NCI-H1417 (cell line): ENCODE results near the gene ANKZF1.

Experiments
- DNase-seq, 3 experiments: peaks; one replicate each; lab custom pipeline; 2025; lab: John Stamatoyannopoulos, UW

ANKZF1 gene

DNA sequence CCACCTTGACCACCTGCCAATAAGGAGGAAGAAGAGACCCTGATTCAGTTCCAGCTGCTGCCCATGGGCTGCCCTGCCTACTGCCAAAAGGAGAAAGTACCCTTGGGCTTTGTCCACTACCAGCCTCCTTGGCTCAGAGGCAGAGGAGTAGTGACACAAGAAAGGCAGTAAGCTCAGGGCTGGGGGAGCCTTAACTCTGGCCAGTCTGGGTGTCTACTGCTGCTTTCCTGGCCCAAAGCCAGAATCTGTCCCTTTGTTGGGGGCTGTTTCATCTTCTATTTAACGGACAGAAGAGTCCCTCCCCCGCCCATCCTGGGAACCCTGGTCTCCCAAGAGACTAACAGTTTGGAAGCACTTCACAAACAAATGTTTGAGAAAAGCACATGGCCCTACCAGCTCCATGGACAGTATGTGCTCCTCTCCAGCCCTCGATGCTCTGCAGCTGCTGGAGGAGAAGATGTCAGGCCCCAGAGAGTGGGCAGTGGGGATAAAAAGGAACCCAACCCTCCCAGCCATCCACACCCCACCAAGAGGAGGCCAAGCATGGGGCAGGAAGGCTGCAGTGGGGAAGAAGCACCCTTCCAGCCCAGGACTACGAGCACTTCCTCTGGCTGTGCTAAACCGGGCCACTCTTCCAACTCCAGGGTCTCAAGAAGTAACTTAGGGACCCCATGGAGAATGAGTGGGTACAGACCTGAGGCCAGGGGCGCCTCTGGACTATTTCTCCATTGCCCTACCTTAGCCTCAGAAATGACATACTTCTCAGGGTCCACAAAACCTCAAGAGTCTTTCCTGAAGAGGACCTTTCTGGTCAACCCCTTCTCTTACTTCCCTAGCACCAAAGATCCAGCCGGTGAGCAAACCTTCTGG, 1.3 kb upstream of the ANKZF1 start:
- no peak for DNase-seq

DNA sequence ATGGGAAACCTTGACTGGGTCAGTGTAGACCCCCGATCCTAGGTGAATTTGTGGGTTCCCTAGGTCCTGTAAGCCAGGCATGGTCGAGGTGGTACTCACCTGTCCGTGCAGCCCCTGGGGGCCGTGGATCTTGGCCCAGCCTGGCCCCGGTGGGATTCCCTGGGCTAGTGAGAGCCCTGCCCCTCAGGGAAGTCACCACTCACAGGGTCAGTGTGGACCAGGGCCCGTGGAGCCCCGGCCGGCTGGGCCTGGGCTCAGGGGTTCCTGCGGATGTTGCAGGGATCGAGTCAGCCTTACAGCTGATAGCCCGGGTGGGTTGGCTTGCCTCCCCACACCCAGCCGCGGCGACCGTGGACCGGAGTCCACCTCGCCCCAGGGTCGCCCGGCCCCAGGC, 698 bp upstream of the ANKZF1 start:
- DNase-seq, result peak in 1 of 3 experiments; percentile 37

DNA sequence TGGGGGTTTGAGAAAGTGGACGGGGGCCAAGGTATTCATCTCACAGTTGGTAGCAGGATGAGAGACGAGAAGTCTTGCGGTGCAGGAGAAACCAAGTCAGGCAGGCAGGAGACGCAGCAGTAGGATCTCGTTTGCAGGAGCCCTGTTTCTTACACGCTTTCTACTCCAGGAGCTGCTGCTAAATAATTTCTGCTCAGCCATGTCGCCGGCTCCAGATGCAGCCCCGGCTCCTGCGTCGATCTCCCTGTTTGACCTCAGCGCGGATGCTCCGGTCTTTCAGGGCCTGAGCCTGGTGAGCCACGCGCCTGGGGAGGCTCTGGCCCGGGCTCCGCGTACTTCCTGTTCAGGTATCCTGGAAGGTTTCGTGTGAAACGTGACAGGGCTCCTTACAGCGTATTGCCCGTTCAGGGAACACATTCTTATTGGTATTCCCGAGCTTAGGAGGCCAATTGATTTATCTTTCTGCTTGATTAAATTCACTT, 494 bp downstream of the ANKZF1 start:
- peak in 2 of 3 experiments; percentile 59 to 67 for DNase-seq

DNA sequence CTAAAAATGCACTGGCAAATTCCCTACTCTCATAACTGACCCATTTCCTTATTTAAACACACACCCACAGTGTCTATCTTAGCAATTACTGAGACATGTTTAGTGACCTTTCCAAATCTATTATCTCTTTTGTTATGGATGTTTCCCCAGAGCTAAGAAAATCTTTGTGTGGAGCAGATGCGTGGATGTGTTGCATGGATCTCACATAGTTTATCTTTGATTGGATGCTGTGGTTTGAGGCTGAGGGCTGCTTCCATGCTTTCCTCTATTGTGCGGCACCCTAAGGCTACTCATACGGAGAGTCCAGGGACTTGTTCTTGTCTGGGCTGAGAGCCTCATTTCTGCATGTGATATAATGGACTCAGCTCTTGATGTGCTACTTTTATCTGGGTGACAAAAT, 4.7 kb downstream of the ANKZF1 start:
- DNase-seq, result no peak

DNA sequence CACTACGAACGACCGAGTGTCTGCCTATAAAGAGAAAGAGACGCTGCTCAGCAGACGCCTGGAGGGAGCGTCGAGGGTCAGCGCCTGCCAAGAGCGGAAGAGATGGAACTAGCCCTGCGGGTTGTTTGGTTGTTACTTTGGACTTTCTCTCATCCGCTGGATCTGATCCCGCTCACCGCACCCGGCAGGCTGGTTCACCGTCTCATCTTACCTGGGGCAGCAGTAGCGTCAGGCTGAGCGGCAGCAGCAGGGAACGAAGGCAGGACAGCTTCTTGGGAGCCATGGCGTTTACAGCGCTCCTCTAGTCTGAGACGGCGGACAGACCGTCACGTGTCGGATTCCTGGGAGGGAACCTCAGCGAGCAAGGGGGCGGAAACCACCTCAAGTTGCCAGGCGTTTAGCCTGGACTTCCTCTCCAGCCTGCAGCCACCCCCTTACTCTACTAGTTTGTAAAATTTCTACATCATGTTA, 13.7 kb downstream of the ANKZF1 start:
- DNase-seq, result no peak

DNA sequence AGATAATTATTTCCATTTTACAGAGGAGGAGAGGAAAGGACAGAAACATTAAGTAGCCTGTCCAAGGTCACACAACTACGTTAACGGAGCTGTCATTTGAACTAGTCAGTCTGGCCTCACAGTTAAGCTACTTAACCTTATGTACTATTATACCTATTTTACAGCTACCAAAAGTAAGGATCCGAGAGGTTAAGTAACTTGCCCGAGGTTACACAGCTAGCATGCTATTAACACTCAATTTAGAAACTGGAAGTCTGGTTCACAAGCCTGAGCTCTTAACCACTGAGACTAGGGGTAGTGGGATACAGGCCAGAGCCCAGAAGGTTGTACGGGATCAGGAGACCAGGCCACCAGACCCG, 15.2 kb downstream of the ANKZF1 start:
- DNase-seq, result no peak

DNA sequence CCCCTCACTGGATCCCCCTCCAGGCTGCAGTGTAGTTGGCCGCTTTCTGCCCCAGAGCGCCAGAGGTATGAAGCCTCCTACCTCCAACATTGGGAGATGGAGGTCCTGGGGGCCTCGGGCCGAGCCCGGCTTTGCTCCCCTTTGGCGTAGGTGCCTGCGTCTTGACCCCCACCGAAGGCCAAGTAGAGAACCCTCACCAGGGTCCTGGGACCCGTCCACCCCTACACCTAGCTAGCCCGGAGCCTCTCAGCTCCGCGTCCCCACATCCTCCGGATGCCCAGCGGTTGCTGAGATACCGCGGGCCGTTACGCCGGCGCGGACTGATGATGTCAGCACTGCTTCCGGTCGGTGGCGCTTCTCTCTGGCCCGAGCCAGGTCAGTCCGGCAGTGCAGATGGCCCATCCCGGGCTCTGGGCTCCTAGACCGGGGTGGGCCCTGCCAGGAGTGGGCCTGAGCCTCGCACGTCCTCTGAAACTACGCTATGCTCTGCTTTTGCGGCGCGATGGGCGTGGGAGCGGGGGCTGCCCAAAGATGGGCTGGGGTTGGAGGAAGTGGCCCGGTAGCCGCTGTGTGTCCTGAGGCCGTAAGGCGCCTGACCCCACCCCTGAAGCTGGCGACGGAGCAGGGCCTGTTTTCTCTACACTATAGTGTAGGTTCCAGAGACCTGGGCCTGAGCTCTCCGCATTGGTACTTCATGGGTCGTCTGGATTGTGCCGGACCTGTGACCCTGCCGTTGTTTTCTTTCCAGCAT, 15.7 kb downstream of the ANKZF1 start, which contains the start of the genes GLB1L and STK16:
Gene GLB1L, minus strand, starts transcription at position 297 of the 751 bp plus-strand sequence. CDS start 1,871 bp downstream, outside the sequence.
Gene STK16, plus strand, starts transcription at position 332 of the 751 bp plus-strand sequence. CDS start 521 bp downstream, outside the sequence.
- DNase-seq, result peak; percentile 79 to 90 (median 83)

DNA sequence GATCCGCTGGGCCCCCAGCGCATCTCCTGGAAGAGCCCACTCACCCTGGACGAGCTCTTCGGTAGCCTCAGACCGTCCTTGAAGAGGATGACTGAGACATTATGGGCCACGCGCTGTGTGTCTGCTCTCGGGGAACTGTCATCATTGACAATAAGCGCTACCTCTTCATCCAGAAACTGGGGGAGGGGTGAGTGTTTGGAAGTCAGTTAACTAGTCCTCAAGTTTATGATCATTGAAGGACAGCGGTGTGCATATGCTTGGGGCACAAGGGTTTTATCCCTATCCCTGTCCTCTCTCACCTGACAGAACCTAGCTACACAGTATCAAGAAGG, 16.3 kb downstream of the ANKZF1 start:
- peak in 1 of 3 experiments; percentile 41 for DNase-seq

DNA sequence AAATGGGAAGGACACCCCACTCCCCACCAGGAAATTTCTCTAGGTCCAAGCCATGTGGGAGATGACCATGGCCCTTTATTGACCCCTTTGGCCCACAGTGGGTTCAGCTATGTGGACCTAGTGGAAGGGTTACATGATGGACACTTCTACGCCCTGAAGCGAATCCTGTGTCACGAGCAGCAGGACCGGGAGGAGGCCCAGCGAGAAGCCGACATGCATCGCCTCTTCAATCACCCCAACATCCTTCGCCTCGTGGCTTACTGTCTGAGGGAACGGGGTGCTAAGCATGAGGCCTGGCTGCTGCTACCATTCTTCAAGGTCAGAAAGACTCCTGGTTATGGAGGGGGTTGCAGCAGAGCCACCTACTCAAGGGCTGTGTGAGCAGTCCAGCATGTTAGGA, 17.0 kb downstream of the ANKZF1 start:
- no peak for DNase-seq

DNA sequence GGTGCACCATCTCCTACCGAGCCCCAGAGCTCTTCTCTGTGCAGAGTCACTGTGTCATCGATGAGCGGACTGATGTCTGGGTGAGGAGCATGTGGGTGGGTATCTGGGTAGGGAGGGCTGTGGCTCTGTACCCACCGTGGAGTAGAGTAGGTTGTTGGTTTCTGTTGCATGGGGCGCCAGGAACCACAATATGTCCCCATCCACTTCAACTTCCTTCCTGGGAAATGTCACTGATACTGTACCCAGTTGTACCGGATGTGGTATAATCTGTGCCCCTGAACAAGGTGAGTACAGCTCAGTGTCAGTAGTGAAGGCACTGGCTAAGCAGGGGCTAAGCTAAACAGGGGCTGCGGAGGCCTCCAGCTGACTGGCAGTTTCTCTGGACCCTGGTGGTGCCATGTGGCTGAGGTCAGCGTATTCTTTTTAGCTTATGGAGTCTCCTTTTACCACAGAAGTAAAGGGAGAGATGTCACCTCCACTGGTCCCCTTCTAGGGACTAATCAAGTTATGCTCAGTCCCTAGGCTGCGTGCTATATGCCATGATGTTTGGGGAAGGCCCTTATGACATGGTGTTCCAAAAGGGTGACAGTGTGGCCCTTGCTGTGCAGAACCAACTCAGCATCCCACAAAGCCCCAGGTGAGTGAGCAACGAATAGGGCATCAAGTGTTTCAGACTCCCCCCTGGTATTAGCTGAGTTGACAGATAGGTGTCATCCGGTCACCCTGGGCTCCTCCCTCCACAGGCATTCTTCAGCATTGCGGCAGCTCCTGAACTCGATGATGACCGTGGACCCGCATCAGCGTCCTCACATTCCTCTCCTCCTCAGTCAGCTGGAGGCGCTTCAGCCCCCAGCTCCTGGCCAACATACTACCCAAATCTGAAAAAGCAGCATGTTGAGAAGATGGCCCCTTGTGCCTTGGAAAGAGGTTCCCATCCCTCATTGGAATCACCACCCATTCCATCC, 18.4 kb downstream of the ANKZF1 start:
- DNase-seq, result no peak

DNA sequence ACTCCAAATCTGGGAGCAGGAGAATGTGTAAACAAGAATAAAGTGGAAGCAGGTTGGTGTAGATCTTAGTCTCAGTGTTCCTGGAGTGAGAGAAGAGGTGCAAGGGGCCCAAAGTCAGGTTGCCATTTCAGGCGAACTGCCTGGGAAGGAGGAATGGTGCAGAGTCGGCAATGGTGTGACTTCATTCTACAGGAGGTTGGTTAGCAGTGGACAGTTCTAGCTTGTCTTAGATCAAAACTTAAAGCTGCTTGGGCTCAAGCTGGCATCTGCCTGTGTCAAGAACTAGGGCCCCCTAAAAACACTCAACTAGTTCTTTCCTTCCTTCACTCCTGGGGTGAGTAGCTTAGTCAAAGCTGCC, 19.2 kb downstream of the ANKZF1 start:
- DNase-seq, result no peak

DNA sequence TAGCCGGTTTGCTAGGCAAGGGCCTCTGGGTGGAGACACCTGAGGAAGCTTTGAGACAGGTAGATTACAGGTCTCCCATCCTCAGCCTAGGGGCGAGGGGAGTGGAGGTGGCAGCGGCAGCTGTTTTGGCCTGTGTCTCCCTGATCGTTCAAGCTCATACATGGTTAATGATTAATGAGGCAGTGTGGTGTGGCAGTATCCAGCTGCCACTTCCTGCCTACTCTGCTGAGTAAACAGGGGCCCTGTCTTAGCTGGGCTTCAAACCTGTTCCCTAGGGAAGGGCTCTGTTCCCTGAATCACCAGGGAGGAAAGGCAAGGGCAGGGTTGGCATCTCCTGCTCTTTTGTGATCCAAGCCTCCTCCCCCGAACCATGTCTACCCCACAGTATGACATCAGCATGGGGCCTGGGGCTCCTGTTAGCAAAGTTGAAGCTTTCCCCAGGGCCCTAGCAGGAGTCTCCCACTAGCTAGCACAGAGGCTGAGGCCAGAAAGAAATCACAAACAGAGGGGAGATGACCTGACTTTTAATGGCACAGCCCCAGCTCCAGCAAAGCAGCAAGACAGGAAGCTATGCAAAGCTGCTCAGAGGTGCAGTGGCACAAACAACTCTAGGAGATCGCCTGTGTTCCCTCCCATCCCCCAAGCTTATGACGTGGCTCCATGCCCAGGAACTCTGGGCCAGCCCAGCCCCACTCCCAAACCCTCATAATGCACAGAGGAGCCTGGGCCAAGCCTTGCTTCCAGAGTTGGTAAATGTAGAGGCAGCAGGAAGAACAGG, 19.8 kb downstream of the ANKZF1 start:
- DNase-seq, result peak in 2 of 3 experiments; percentile 80 to 92

DNA sequence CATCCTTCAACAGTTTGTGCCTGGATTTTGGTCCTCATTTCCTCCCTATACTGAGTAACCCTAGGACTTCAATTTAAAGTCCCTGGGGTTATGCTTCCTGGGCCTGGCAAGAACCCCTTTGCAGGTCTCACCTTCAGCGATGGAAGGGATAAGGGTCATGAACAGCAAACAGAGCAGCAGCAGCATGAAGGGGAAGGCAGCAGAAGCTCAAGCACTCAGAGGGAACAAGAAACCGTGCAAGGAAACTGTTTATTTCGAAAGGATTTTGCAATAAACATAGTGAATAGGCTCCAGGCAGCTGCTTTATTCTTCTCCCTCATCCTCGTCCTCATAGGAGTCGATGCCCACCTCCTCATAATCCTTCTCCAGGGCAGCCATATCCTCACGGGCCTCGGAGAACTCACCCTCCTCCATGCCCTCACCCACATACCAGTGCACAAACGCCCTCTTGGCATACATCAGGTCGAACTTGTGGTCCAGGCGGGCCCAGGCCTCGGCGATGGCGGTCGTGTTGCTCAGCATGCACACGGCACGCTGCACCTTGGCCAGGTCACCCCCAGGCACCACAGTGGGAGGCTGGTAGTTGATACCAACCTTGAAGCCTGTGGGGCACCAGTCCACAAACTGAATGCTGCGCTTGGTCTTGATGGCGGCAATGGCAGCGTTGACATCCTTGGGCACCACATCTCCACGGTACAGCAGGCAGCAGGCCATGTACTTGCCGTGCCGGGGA, 20.6 kb downstream of the ANKZF1 start:
- no peak for DNase-seq

DNA sequence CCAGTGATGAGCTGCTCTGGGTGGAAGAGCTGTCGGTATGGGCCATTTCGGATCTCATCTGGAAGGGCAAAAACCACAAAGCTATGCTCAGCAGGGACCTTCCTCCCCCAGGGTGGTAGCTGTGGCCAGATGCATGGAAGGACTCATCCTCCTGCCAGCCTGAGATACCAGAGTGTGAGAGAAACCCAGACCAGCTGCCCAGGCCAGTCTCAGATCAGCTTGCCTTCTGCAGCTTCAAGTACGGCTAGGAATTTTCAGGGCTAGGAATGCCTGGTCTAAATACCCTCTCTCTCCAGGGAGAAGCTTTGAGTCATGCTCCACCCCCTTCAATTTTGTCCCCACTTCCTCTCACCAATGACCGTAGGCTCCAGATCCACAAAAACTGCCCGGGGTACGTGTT, 22.1 kb downstream of the ANKZF1 start:
- DNase-seq, result no peak

DNA sequence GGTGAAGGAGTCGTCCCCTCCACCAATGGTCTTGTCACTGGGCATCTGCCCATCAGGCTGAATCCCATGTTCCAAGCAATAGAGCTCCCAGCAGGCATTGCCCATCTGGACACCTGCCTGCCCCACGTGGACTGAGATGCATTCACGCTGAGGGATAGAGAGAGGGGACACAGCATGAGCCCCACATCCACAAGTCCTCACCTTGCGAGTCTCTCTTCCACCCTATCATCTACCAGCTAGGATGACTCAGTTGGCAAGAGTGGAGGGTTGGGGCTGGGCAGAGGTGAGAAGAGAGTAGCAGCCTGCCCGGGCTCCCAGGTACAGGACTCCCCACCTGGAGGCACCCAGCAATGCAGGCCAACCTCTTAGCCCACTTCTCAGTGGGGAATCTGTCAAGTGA, 22.5 kb downstream of the ANKZF1 start:
- DNase-seq, result peak in 2 of 3 experiments; percentile 39 to 66

DNA sequence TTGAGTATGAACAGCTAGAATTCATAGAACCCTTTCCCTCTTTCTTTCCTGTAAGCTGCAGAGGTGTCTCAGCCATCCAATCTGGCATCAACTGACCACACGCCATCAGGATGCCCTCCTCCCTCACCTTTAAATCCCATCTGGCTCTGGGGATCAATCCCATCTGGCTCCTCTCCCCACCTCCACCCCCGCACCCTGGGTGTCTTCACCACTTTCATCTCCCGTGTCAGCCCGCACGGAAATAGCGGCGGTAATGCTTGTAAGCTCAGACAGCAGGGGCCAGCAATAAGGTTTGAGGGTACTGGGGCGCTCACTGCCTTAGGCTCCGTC, 22.9 kb downstream of the ANKZF1 start:
- DNase-seq, result peak in 2 of 3 experiments; percentile 36 to 60

DNA sequence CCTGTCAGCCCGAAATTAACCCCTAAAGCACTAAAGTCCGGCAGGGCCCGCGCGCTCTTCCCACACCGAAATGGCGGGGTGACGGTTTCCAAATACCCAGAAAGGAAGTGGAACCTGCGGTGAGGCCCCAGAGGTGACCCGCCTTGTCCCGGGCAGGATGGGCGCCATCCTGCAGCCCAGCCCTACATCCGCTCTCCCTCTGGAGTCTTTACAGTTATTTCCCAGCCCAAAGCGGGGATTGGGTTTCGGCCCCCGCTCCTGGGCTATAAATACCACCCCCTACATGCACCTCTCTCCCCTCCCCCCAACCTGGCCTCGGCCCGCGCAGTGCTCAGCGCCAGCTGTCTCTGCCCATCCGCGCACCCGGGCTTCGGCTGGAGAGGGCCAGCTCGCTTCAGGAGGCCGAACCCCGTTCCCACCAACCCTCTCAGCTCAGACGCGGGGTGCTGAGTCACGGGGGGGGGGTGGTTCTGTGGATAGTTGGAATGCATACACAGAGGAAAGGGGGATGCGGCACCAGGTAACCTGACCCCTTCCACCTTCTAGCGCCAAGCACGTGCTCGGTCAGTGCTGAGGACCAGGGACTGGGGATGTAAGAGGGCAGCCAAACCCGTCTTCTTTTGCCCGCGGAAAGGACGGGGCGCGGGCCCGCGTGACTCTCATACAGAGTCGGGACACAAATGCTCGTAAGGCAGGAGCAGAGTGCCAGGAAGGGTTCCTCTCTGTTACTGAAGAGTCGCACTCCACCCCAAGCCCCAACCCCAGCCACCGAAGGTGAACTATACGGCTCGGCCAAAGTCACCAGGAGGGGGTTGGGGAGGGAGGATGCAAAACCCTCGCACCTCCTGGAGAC, 23.5 kb downstream of the ANKZF1 start, which contains the start of gene TUBA4B:
Gene TUBA4B, plus strand, starts transcription at position 344 of the 853 bp plus-strand sequence. Its CDS starts 165 bp downstream, at position 509.
- DNase-seq, result peak in 2 of 3 experiments; percentile 36 to 51

DNA sequence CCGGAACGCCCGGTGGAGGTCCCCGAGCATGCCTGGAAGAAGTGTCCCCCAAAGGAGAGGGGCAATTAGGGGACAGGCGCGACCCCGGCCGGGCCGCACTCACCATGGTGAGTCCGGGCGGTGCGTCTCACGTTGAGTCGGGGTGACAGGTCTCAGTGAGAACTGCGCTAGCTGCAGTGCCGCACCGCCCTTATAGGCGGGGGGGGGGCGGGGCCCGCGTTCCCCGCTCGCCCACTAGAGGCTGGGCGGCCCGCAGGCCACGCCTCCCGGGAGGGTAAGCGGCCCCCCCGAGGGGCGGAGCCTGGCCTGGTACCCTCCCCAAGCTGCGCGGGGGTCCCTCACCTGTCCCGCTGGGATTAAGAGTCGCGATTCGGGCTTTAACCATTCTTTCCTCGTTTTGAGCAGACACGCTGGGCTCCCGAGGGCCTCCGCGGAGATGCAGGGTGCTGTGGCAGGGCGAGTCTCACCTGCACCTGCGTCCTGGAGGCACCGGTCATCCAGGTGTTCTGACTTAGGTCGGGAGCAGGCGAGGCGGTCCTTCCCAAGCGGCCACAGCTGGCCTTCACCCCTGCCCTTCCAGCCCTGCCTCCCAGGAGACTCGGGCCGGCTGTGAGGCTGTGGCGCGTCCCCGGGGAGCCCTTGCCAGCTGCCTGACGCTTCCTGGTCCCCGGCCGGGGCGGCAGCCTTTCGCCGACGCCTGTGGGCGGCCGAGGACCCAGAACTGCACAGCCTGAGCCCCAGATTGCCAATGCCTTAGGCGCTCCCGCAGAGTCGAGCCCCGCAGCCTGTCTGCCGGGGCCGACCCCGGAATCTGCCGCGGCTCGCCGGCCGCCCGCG, 24.4 kb downstream of the ANKZF1 start, which contains the start of gene TUBA4A:
Gene TUBA4A, minus strand, starts transcription at position 166 of the 837 bp plus-strand sequence. Its CDS starts 60 bp downstream, at position 106.
- peak; percentile 78 to 85 (median 84) for DNase-seq
